NCI-H82 treated with DMSO at 0.1 percent for 48 hours (cell line): ENCODE results near the gene DOK5.
"Not testable (repeated sequence)": the region's sequence is repeated elsewhere in the genome, so short reads cannot be mapped to it uniquely, and the experiment has no call there.

Experiments
- DNase-seq: peaks from one replicate; lab custom pipeline; 2025; ENCODE audit not compliant: unreplicated experiment; lab: John Stamatoyannopoulos, UW

DOK5 gene

GRCh38 chr20:54469952-54470351, 5.4 kb upstream of the DOK5 start:
- DNase-seq = no peak

- no peak for DNase-seq
Observed at GRCh38 chr20:54470697-54471096, 4.7 kb upstream of the DOK5 start.

GRCh38 chr20:54472607-54473006, 2.8 kb upstream of the DOK5 start:
- no peak for DNase-seq

GRCh38 chr20:54473340-54473739, 2.1 kb upstream of the DOK5 start:
- no peak for DNase-seq

GRCh38 chr20:54474046-54474445, 1.3 kb upstream of the DOK5 start:
- DNase-seq = no peak

GRCh38 chr20:54474866-54475265, 527 bp upstream of the DOK5 start:
- no peak for DNase-seq

- DNase-seq = no peak
Observed at GRCh38 chr20:54476169-54477009, 996 bp downstream of the DOK5 start.

GRCh38 chr20:54477191-54477955, 2.0 kb downstream of the DOK5 start:
- DNase-seq = no peak

GRCh38 chr20:54479138-54479906, 3.9 kb downstream of the DOK5 start:
- DNase-seq = no peak

GRCh38 chr20:54479937-54480336, 4.5 kb downstream of the DOK5 start:
- DNase-seq = not testable (repeated sequence)

- no peak for DNase-seq
Observed at GRCh38 chr20:54481442-54481841, 6.0 kb downstream of the DOK5 start.

- DNase-seq = no peak
Observed at GRCh38 chr20:54485631-54486030, 10.2 kb downstream of the DOK5 start.

- no peak for DNase-seq
Observed at GRCh38 chr20:54486585-54486984, 11.2 kb downstream of the DOK5 start.

GRCh38 chr20:54488442-54488841, 13.0 kb downstream of the DOK5 start:
- no peak for DNase-seq

- DNase-seq = no peak
Observed at GRCh38 chr20:54491506-54491905, 16.1 kb downstream of the DOK5 start.

- DNase-seq = no peak
Observed at GRCh38 chr20:54494303-54495006, 19.1 kb downstream of the DOK5 start.

- DNase-seq = no peak
Observed at GRCh38 chr20:54497931-54498718, 22.7 kb downstream of the DOK5 start.

- no peak for DNase-seq
Observed at GRCh38 chr20:54499111-54499510, 23.7 kb downstream of the DOK5 start.

GRCh38 chr20:54502179-54502578, 26.8 kb downstream of the DOK5 start:
- DNase-seq = no peak

- DNase-seq = no peak
Observed at GRCh38 chr20:54506643-54507042, 31.2 kb downstream of the DOK5 start.
